GM19455 (cell line): ENCODE data around the gene KCNJ15.

Experiments
- ATAC-seq: cut with Tn5 transposase; IDR thresholded peaks from one replicate; pipeline ENCODE4 v1.9.1; 2021; ENCODE audit not compliant: unreplicated experiment

KCNJ15 gene

DNA sequence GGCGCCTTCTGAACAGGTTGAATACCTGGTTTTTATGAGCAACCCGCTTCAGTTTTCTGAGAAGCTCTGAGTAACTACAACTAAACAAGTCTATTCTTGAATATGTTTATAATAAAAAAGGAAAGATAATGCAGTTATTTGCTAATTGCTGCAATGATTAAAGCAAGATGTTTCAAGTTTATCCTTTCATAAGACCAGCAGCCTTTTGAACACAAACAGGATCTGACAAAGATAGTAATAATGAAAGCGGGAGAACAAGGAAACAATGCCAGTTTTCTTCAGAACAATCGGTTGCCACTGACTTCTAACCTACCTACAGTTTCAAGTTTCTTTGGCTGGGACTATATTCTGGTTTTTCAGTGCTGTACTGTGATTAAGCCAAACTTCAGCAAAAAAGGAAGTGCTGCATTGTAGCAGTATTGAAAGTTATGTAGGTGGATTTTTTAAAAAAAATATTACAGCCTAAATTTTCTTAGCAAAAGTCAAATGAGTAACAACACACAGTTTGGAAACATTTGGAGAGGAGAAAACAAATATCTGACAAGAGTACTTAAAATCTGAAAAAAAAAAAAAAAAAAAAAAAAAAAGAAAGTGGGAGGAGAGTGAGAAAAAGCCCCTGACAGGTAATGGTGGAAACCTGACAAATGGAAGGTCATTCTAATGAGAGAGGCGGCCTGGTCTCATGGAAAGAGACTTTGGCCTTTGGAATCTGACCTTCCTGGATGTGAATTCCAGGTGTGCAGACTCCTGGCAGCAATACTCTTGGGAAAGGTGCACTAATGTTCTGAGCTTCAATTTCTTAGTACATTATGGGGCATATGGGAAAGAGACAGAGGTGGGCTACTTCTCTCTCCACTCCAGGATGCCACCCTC is 11.4 kb downstream of the KCNJ15 start:
- ATAC-seq = no peak

DNA sequence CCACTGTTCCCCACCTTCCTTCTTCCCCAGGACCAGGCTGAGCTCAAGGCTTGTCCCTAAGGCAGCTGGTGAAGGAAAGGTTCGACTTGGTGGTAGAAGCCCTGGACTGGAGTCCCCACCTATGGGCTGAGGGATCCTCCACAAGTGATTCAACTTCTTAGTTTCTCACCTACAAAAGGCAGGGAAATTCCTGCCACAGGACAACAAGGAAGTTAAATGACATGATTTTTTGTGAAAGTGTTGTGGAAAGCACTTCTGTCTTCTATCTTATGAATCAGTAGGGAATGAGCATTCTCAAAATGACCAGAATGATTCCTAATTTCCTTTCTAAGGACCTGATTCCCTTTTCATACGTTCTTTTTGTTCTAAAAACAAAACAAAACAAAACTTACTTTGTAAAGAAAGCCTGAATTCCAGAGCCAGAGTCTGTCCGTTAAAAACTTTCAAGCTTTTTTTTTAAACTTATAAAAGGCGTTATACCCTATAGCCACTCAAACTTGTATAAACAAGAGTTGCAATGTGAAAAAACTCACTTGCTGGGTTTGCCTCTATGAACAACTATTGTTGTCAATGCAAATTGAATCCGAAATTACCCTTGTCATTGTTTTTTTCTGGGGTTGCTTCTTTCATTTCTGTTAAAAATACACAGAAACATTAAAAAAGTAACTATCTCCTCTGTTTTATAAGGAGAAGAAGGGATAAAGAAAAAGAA is 12.2 kb downstream of the KCNJ15 start:
- peak; percentile 41 for ATAC-seq

DNA sequence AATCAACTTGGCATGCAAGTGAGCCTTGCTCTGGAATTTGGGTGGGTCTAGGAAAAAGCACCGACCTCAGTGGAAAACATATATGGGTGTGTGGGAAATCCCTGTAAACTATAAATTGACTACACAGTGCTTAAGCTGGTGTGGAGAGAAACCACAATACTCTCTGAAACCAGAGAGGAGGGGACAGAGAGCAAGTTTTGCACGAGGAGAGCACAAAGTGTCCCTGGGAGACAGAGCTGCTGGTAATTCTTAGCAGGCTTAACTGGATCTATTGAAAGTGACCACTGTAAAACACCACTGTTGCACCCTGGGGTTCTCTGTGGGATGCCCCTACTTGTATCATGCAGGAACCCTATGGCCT is 12.8 kb downstream of the KCNJ15 start:
- ATAC-seq = peak; percentile 82

DNA sequence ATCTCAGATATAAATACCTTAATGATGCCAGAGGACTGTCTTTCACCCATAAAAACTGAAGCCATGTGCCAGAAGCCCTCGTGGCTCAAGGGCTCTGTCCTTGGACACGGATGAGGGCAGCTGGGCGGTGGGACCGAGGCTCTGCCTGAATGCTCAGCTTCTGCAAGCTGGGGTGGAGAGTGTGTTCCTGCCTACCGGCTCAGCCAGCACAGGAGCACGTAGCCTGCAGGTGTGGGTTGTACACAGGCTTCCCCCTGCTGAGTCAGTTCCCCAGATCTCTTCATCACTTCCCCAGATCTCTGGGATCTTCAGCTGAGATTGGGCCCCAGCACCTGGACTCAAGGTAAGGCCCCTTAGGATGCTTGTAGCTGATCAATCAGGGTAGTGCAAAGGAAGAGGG is 15.4 kb downstream of the KCNJ15 start:
- ATAC-seq = no peak

DNA sequence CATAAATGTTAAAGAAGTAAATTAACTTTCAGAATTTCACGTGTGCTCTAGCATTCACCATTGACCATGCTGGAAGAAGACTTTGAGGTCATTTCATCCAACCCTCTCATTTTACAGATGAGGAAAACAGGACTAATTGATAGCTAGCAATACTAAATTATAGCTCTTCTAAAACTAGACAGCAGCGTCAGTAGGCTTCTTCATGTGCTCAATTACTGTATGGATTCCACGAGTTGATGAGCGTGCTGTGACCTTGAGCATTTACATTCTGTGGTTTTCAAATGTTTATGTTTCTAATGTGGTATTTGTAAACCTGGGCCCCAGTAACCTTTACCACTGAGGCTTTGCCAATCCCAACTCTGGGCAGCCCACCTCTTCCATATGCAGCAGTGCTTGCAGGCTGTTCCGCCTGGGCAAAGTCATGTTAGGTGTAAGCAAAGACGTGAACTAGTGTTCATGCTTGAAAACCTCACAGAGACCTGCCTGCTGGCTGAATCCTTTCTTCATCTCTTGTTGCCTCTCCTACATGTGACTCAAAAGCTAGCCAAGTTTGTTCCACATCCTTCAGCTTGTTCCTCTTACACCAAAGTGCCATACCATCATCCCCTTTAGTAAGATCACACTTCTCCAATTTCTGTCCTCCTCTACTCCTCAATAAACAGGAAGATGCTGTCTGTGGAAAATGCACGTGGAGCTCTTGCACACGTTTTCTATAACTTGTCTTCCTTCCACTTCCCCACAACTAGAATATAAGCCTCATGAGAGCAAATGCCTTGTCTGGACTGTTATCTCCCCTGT is 17.2 kb downstream of the KCNJ15 start:
- no peak for ATAC-seq

DNA sequence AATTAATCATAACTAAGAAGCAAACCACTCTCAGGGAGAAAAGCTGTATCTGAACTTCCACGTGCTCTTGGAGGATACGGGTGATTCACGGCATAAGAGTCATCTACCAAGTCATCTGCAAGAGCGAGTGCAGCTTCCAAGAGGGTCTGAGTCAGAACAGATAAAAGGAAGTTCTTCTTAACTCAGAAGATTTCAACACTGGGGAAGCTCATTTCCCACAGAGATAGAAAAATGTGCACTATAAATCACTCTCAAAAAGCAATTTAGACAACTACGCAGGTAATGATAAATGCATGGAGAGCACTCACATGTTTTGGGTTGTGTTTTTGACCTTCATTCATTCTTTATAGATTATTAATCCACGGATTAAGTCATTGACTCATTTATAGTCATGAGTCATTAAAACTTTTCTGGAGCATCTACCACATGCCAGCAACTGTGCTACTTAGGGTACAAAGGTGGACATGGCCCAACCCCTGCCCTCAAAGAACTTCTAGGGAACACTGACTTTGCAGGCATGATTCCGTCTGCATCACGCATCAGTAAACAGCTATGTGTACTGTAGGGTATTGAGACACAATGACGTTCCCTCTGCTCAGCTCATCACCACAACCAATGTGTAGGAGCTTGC is 20.8 kb downstream of the KCNJ15 start:
- ATAC-seq = no peak

DNA sequence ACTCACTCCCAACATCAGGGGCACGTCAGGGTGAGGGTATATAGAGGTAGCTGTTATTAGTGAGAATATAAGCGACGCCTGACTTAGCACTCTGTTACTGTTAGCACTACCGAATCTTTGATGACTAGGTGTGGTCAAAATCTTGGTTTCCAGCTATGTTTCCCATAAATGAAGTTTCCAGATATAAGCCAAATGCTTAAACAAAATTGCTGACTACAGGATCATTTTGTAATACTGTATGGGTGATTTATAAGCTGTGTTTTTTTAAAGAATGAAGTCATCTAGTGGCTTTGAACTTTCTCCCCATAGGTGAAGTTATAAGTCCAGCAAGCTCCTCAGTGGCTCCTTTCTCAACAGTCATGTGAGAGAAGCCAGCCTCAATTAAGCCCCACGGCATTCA is 23.7 kb downstream of the KCNJ15 start:
- ATAC-seq = no peak

DNA sequence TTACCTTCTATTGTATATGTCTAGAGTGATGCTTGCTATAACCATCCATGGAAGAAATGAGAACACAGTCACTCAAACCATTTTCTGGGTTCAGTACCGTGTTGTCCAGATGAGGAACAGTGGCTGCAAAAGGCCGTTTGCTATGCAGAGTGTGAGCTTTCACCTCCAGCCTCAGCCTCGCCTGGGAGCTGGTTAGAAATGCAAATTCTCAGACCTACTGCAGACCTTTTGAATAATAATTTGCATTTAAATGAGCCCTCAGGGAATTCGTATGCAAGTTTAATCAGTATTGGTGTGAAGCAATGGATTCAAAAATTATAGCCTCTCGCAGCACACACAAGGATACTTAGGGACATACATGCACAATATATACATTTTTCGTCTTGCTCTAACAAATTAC is 24.1 kb downstream of the KCNJ15 start:
- no peak for ATAC-seq

DNA sequence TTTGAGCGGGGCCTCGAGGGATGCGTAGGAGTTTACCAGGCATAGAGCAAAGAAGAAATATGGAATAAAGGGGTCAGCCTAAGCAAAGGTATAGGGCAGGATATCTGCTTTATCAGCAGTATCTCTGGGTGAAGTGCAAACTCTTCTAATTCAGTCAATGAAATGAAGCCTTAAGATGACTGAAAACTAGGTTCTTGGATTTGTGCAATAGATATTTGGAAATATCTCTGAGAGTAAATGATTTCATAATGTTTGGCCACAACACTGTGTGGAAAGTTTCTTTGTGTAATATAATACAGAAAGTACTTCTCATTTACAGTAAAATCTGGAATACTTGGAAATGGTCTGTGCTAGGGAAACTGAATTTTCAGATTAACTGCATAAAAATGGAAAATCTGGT is 26.1 kb downstream of the KCNJ15 start:
- ATAC-seq = no peak

DNA sequence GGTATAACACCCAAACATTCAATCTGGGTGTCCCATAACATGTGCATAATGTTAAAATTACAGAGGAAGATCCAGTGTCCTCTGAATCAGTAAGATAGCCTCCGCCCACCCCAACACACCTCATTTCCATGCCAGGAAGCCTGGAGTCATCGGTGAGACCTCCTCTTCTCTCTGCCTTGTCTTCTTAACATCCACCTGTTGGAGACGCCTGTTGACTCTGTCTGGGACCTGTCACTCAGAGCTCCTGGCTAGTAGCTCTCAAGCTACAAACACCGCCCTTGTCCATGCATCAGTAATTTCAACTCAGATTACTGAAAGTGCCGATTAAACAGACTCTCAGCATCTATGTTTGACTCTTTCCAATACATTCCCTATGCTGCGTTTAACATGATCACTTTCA is 27.4 kb downstream of the KCNJ15 start:
- ATAC-seq = no peak

DNA sequence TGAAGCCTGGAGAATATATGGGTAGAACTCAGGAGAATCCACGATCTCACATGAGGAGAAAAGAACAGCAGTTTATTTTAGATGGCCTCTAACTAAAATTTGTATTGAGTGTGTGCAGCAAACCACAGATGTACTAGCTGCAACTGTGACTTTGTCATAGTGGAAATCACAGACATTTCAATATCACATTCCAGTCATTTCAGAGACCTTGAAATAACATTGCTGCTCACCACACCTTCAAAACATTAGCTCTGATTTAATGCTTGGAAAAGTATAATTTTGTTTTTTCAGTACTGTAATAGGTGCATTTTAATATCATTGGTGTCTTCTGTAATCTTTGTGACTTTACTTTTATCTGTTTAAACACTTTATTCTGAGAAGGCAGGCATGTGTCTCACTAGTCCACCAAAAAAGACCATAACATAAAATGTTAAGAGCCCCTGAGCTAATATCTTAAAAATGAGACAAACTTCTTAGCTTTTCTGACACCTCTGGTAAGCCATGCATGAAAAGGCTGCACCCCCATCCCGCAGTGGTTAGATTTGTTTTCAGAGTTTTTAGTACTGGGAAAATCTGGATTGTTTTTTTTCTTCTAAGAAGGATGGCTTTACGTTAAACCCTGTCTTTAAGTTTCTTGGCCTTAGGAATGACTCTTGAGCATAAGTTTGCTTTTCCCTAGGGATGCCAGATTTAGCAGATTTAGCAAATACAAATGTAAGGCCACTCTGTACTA is 30.1 kb downstream of the KCNJ15 start:
- ATAC-seq = no peak

DNA sequence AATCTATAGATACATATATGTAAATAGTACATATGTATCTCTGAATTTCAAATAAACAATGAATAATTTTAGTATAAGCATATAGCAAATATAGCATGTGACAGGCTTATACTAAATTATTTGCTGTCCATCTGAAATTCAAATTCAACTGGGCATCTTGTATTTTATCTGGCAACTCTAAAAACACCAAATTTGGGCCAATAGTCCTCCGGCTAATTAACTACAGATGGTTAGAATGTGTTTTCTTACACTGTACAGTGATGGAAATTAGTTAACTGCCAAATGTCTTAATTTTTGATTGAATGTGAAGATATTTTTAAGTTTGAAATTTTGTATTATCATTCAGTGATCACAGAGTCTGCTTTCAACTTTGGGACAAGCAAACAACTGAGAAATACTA is 30.7 kb downstream of the KCNJ15 start:
- ATAC-seq = no peak

DNA sequence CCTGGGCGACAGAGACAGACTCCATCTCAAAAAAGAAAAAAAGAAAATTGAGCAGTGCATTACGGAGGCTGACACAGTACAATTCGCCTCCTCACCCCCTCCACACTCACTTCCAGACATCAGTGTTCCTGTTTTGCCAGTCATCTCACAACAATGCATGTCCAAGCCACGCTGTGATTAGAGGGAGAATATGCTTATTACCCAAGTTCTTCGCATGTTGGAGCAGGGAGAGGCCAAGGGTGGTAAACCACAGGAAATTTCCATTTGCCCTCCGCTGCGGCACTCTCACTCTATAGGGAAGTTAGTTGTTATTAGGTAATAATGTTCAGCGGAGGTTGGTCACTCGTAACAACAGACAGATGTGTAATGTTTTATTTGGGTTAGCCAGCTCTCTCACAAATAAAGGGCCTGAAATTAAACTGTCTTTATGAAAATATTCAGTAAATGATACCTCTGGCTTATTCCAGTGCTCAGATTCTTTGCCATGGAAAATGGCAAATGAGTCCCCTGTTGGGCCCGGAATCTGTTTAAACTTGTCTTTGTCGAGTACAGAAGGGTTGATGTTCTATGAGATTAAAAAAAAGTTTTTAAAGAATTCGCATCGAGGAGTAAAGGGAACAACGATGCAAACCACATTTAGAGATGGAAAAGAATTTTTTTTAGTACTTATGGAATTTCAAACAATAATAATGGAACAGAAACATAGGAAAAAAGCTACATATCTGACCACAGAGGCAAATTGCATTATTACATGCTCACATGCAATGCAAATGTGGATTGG is 33.1 kb downstream of the KCNJ15 start:
- no peak for ATAC-seq

DNA sequence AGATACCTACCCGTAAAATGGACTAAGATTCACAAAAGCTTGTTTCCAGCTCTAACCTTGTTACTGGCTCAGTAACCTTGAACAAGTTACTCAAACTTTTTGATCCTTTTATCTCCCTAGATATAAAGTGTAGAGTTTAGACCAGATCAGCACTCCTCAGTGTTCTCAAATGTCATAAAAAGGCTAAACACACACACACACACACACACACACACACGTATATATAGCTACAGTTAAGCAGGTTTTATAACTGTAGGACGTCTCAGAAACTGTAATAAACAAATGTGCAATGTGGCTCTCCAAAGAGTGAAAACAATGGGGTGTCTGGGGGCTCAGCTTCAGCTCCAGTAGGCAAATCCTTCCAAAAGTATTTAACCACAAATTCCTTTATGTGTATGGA is 34.0 kb downstream of the KCNJ15 start:
- ATAC-seq = no peak

DNA sequence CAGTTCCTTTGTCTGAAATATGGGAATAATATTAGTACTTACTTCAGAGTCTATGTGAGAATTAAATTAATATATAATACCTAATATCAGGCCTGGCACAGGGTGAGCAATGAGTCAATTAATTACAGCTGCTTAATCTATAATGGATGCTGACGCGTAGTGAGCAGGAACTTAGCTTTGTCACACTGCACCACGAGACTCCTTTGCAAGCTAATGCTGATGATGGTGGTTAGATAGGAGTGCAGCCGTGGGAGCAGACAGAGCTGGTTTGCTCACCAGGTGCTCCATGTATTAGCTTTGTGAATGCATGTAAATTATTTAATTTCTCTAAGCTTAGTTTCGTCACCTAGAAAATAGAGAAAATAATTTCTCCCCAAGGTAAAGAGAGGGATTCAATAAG is 35.1 kb downstream of the KCNJ15 start:
- ATAC-seq = no peak

DNA sequence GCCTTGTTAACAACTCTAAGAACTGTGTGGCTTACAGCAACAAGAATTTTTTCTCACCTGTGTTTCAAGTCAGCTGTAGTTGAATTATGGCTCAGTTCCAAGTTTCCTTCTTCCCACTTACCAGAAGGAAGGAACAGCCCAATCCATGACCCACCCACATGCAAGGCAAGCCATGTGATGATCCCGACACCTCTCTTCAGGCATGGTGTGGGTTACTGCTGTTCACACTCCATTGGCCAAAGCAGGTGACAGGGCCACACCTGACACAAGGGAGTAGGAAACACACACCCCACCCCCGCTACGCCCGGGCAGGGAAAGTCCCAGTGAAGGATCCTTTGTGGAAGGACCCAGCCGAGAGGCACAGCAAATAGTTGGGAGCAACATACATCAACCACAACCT is 36.3 kb downstream of the KCNJ15 start:
- no peak for ATAC-seq

DNA sequence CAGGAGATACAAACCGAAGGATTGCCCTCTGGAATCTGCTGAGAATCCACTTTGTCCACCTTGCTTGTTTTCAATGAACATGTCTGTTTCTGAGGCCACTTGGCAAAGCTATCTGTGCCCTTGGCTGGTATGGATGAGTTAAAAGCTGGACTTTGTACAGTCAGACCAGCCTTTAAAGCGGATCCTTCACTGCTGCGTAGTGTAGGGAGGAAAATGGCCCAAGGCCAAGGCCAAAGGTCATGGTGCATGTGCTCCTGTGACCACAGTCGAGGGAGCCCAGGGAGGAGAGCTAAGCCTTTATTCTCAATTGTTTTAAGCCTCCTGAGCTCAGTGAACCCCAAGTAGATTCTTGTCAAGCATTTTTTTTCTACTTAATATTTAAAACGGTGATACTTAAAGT is 37.0 kb downstream of the KCNJ15 start:
- no peak for ATAC-seq

DNA sequence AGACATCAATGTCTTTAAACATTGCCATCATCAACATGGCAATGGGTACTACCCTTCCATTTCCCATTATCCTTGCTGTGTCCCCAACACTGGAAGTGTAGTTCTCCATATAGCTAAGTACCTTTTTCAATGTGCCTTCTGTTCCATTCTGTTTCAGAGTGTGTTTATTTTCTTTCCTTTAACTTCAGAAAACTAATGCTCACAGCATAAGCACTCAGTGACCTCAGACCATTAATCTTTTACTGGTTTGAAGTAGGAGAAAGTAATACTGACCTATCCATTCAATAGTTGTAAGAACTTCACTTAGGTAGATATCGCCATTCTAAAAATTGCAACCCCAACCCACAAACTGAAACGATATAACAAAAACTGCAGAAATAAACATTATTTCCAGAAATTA is 37.8 kb downstream of the KCNJ15 start:
- no peak for ATAC-seq

DNA sequence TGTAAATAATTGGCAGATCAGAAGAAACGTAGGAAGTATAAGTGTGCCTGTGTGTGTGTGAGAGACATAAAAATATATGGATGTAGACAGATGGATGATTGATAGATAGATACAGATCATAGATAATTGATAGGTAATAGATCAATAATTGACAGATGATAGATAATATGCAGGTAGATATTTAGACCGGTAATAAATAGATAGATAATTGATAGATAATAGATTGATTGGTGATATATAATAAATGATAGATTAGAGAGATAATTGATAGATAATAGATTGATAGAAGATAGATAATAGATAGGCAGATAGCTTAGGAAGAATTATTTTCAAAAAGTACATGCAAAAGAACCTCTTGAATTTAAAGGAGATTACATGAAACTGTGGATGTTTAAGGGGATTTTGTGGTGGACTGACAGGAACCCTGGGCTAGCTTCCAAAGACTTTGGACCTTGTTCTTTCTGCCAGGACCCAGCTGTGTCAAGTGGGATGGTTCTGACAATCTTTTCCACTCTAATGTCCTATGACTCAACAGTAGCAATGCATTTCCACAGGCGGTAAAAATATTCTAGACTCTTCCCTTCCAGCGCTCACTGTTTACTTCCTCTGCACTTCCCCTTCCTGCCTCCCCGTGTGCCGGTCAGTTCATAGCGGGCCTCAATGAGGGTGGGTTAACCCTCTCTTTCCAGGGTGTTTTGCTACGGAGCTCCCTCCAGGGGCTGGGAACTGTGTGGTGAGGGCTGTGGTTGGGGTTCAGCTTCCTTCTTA is 39.4 kb downstream of the KCNJ15 start:
- no peak for ATAC-seq
